ENCODE measurements around the gene LAPTM4A.

DNA sequence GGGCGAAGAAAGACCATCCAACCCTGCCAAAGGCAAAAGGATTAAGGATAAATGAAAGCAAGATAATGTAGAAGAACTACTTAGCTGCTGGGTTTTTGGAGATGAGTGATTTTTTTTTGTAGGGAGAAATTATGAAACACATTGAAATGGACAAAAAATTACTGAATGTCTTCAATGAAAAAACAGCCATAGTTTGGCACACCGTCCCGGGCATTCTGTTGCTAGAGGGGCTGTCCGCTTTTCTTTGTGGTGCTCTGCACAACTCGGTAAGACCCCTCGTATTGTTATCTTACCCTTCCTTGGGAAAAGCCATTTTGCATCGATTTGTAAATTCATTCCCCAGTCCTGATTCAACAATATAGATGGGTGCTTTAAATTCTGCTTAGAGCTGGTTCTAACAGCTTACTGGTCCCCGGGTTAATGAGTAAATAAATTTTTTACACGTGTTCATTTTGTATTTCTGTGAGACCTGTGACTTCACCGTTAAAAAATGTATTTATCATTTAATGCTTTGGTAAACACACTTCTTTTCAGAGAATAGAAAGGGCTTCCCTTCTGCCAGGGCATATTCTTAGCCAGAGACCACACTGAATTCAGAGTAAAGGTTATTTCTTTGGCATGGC is 912 bp upstream of the LAPTM4A start:
- TF ChIP-seq, protein P1, sequence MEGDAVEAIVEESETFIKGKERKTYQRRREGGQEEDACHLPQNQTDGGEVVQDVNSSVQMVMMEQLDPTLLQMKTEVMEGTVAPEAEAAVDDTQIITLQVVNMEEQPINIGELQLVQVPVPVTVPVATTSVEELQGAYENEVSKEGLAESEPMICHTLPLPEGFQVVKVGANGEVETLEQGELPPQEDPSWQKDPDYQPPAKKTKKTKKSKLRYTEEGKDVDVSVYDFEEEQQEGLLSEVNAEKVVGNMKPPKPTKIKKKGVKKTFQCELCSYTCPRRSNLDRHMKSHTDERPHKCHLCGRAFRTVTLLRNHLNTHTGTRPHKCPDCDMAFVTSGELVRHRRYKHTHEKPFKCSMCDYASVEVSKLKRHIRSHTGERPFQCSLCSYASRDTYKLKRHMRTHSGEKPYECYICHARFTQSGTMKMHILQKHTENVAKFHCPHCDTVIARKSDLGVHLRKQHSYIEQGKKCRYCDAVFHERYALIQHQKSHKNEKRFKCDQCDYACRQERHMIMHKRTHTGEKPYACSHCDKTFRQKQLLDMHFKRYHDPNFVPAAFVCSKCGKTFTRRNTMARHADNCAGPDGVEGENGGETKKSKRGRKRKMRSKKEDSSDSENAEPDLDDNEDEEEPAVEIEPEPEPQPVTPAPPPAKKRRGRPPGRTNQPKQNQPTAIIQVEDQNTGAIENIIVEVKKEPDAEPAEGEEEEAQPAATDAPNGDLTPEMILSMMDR (IDR thresholded peaks at IDR 0.05) = no peak
- TF ChIP-seq POLR2A (IDR thresholded peaks at IDR 0.05) = no peak
